ENCODE results near the gene FEZ2. TPM values are rescaled to one million over a fixed set of nuclear protein-coding genes. Genes with fewer than 3 reads are reported as not detected.

FEZ2 gene
- total RNA-seq, 4 donors from 2014 or later = 40.0 to 73.4 (median 47.5) TPM

DNA sequence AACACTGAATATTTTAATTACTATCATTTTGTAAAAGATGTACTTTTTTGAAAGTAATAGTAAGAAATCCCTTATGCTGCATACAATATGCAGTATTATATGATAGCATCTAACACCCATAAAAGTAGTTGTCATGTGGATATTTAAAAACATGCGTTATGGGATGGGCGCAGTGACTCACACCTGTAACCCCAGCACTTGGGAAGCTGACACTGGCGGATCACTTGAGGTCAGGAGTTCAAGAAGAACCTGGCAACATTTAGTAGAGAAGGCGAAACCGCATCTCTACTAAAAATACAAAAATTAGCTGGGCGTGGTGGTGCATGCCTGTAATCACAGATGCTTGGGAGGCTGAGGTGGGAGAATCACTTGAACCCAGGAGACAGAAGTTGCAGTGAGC, 88.9 kb downstream of the FEZ2 start:
- no peaks in the 10 kb centered on the region for H3K27me3 ChIP-seq
- no peak overlapping the region for H3K4me3 ChIP-seq
- no peak overlapping the region for H3K27ac ChIP-seq
- 88 to 91% methylated on average over 6 of the region's 6 CpGs for WGBS, 2 donors (ENCODE audit: low coverage in 1 of 2)
- TF ChIP-seq POLR2AphosphoS5 (IDR thresholded peaks at IDR 0.05) = no peak
- TF ChIP-seq, protein P1, sequence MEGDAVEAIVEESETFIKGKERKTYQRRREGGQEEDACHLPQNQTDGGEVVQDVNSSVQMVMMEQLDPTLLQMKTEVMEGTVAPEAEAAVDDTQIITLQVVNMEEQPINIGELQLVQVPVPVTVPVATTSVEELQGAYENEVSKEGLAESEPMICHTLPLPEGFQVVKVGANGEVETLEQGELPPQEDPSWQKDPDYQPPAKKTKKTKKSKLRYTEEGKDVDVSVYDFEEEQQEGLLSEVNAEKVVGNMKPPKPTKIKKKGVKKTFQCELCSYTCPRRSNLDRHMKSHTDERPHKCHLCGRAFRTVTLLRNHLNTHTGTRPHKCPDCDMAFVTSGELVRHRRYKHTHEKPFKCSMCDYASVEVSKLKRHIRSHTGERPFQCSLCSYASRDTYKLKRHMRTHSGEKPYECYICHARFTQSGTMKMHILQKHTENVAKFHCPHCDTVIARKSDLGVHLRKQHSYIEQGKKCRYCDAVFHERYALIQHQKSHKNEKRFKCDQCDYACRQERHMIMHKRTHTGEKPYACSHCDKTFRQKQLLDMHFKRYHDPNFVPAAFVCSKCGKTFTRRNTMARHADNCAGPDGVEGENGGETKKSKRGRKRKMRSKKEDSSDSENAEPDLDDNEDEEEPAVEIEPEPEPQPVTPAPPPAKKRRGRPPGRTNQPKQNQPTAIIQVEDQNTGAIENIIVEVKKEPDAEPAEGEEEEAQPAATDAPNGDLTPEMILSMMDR (IDR thresholded peaks at IDR 0.05) = no peak
- no peak for TF ChIP-seq POLR2A (IDR thresholded peaks at IDR 0.05)
- TF ChIP-seq EP300 (IDR thresholded peaks at IDR 0.05; ENCODE audit: low read depth) = no peak
- intact Hi-C loops (cut with DNase I; ENCODE audit: low total_unique reads) = no loop called here
- peaks cover 0 to 17% (median 7%) of the 10 kb centered on the region in 4 donors for H3K36me3 ChIP-seq
- H3K4me1 ChIP-seq = no peaks in the 10 kb centered on the region
- in situ Hi-C loops (cut with MboI; ENCODE audit: low pct_ligation_motif_present in 1 of 4, low pct_unique_long_range_greater_than_20kb in 1 of 4, low sequenced_read_pairs in 3 of 4) = loop anchor here in 2 of 4 donors (25.0 kb wide), 1 partner anchor 153 kb away; no protein-coding TSS in a partner anchor
- no peaks in the 10 kb centered on the region for H3K9me3 ChIP-seq
- DNase-seq = no peak

DNA sequence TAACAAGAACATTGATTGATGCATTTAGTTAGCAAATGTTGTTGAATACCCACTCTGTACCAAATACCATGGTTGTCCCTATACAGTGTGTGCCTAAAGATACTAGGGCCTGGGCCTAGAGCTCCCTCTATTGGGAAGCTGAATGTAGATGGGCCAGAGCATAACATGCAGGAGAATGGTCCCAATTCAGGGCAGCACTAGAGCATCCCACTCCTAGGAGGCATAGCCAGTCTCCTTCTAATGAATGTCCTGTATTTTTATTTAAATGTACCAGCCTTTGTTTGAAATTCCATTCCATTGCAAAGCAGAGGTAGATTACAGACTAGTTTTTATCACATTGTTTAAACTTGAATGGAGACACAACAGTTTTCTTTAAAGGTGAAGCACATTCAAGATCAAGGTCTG, 90.6 kb downstream of the FEZ2 start:
- TF ChIP-seq POLR2A (IDR thresholded peaks at IDR 0.05) (no peak), EP300 (IDR thresholded peaks at IDR 0.05; ENCODE audit: low read depth) (no peak), POLR2AphosphoS5 (IDR thresholded peaks at IDR 0.05) (no peak)
- TF ChIP-seq, protein P1 (IDR thresholded peaks at IDR 0.05) = peak; percentile 44 to 64 (median 60)
- Histone ChIP-seq H3K9me3 (no peaks in the 10 kb centered on the region), H3K36me3 (peaks cover 0 to 5% (median 2%) of the 10 kb centered on the region in 4 donors), H3K4me1 (no peaks in the 10 kb centered on the region), H3K4me3 (no peak overlapping the region), H3K27me3 (no peaks in the 10 kb centered on the region), H3K27ac (no peak overlapping the region)
- peak; percentile 47 for DNase-seq
- intact Hi-C loops (cut with DNase I; ENCODE audit: low total_unique reads) (no loop called here), in situ Hi-C loops (cut with MboI; ENCODE audit: low pct_ligation_motif_present in 1 of 4, low pct_unique_long_range_greater_than_20kb in 1 of 4, low sequenced_read_pairs in 3 of 4) (loop anchor here in 2 of 4 donors (25.0 kb wide), 1 partner anchor 155 kb away; no protein-coding TSS in a partner anchor)

Other genes starting within 250 kb of the FEZ2 start
- 100 to 1,000 TPM in 1 of 4 donors, 10 to 100 TPM in 3; 73.7 to 134 (median 80.7) TPM for gene CRIM1, start 242.4 kb downstream of the FEZ2 start, total RNA-seq
- gene VIT, start 98.5 kb upstream of the FEZ2 start, total RNA-seq = 1 to 10 TPM in 3 of 4 donors, not detected in 1; 1.4 to 3.6 (median 2.5) TPM

Measured in transverse colon (tissue), 4 donors.